ENCODE data around the gene GSTP1. TPM values are rescaled to one million over a fixed set of nuclear protein-coding genes. Genes with fewer than 3 reads are reported as not detected.
"Not testable (repeated sequence)": the region's sequence is repeated elsewhere in the genome, so short reads cannot be mapped to it uniquely, and the experiment has no call there.

The GSTP1 gene
- total and polyA plus RNA-seq, 9 of the 15 experiments (the other 6 are each of a cell fraction or from before 2014, with no cell fraction given): 592 to 2,150 (median 1,204) TPM

GRCh38 chr11:67563705-67564114 is 19.9 kb upstream of the GSTP1 start (continued):
- peak in 1 of 2 experiments; percentile 76; a peak in 1 of 4 replicates for TF ChIP-seq ZNF639 (CRISPR knock-in tag; conservative IDR thresholded peaks at IDR 0.05 in 1 of 2, IDR thresholded peaks at IDR 0.05 in 1 of 2)
- peak; percentile 64; the same call in 1 of the 2 replicates for TF ChIP-seq SMARCE1 (IDR thresholded peaks at IDR 0.05)
- peak; percentile 58; the same call in 1 of the 2 replicates for TF ChIP-seq ZNF324 (CRISPR knock-in tag; IDR thresholded peaks at IDR 0.05)
- peak; percentile 98 for TF ChIP-seq MEF2D (tag; conservative IDR thresholded peaks at IDR 0.05; ENCODE audit: low read depth)
- TF ChIP-seq, protein P1, sequence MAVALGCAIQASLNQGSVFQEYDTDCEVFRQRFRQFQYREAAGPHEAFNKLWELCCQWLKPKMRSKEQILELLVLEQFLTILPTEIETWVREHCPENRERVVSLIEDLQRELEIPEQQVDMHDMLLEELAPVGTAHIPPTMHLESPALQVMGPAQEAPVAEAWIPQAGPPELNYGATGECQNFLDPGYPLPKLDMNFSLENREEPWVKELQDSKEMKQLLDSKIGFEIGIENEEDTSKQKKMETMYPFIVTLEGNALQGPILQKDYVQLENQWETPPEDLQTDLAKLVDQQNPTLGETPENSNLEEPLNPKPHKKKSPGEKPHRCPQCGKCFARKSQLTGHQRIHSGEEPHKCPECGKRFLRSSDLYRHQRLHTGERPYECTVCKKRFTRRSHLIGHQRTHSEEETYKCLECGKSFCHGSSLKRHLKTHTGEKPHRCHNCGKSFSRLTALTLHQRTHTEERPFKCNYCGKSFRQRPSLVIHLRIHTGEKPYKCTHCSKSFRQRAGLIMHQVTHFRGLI (CRISPR knock-in tag; IDR thresholded peaks at IDR 0.05): peak; percentile 66; the same call in 1 of the 2 replicates
- 0 out of 2 replicates have a peak, but pooled peaks have one; percentile 29 for TF ChIP-seq GATAD2A (IDR thresholded peaks at IDR 0.05)
- peak; percentile 72; the same call in 1 of the 2 replicates for TF ChIP-seq RFX7 (CRISPR knock-in tag; IDR thresholded peaks at IDR 0.05)
- TF ChIP-seq SMAD3 (CRISPR knock-in tag; conservative IDR thresholded peaks at IDR 0.05): peak; percentile 96
- peak; percentile 85; the same call in 1 of the 2 replicates for TF ChIP-seq RHOXF2B (CRISPR knock-in tag; conservative IDR thresholded peaks at IDR 0.05)
- 0 out of 2 replicates have a peak, but pooled peaks have one; percentile 39 for TF ChIP-seq CBFA2T3 (IDR thresholded peaks at IDR 0.05)
- TF ChIP-seq, protein P2, sequence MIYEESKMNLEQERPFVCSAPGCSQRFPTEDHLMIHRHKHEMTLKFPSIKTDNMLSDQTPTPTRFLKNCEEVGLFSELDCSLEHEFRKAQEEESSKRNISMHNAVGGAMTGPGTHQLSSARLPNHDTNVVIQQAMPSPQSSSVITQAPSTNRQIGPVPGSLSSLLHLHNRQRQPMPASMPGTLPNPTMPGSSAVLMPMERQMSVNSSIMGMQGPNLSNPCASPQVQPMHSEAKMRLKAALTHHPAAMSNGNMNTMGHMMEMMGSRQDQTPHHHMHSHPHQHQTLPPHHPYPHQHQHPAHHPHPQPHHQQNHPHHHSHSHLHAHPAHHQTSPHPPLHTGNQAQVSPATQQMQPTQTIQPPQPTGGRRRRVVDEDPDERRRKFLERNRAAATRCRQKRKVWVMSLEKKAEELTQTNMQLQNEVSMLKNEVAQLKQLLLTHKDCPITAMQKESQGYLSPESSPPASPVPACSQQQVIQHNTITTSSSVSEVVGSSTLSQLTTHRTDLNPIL (CRISPR knock-in tag; IDR thresholded peaks at IDR 0.05): peak; percentile 88
- peak; percentile 87; the same call in 1 of the 2 replicates for TF ChIP-seq ZNF197 (CRISPR knock-in tag; IDR thresholded peaks at IDR 0.05; ENCODE audit: low read depth)
- peak; percentile 84; the same call in 1 of the 2 replicates for TF ChIP-seq ZNF133 (CRISPR knock-in tag; IDR thresholded peaks at IDR 0.05)
- not testable (repeated sequence) for TF ChIP-seq ATF1 (CRISPR knock-in tag; IDR thresholded peaks at IDR 0.05)
- TF ChIP-seq ATF1 (tag; IDR thresholded peaks at IDR 0.05): peak; percentile 82
- peak; percentile 100 for TF ChIP-seq SMAD4 (CRISPR knock-in tag; conservative IDR thresholded peaks at IDR 0.05)
- 0 out of 2 replicates have a peak, but pooled peaks have one; percentile 20 for TF ChIP-seq NCOA1 (IDR thresholded peaks at IDR 0.05; ENCODE audit: low read depth)
